Left ventricle myocardium inferior (tissue), 1 donor: ENCODE data around the gene NHLH1. TPM values are rescaled to one million over a fixed set of nuclear protein-coding genes. Genes with fewer than 3 reads are reported as not detected.
"Not testable (repeated sequence)": the region's sequence is repeated elsewhere in the genome, so short reads cannot be mapped to it uniquely, and the experiment has no call there.

Source experiments
- DNase-seq: peaks from one replicate; pipeline ENCODE4 v3.0.0-alpha.2; 2020
- H3K27ac ChIP-seq: fragments of 200-600 bp; replicated peaks from 2 replicates; pipeline ENCODE4 v1.8.0; 2021
- H3K27me3 ChIP-seq: fragments of 200-600 bp; 2 replicates; pipeline ENCODE4 v1.8.0; 2021; ENCODE audit warnings: low read depth
- H3K36me3 ChIP-seq: fragments of 200-600 bp; 2 replicates; pipeline ENCODE4 v1.8.0; 2021
- H3K4me1 ChIP-seq: fragments of 200-600 bp; 2 replicates; pipeline ENCODE4 v1.8.0; 2021
- H3K4me3 ChIP-seq: fragments of 200-600 bp; 2 replicates; pipeline ENCODE4 v1.8.0; 2021; ENCODE audit warnings: mild to moderate bottlenecking, moderate library complexity
- H3K9me3 ChIP-seq: fragments of 200-600 bp; replicated peaks from 2 replicates; pipeline ENCODE4 v1.8.0; 2021
- CTCF ChIP-seq: fragments of 200-600 bp; IDR thresholded peaks from 2 replicates; pipeline ENCODE4 v1.8.0; 2021; ENCODE audit warnings: antibody characterized with exemption, mild to moderate bottlenecking, borderline replicate concordance
- intact Hi-C: fragments of 100-400 bp; cut with micrococcal nuclease; formaldehyde crosslinking; loops from one replicate; pipeline ENCODE4 v1.11.0; 2022
- total RNA-seq: library from RNA; stranded (reverse); fragmentation: NEBNext Ultra II Directional; extraction: Animal tissue kit (Norgen Biotek cat#: 25700); gene quantifications from one replicate; pipeline ENCODE4 v1.2.1, GENCODE V29; 2021
- donor health status: DM: no; HTN: yes; CAD: no; lungs with severe emphysema.

The NHLH1 gene
- total RNA-seq, 1 donor from 2014 or later, result not detected

- H3K4me3 ChIP-seq, result no peak overlapping the region
- no peaks in the 10 kb centered on the region for H3K36me3 ChIP-seq
- H3K27ac ChIP-seq, result no peak overlapping the region
- no peak for TF ChIP-seq CTCF
- intact Hi-C loops, result no loop called here
- peaks cover 20% of the 10 kb centered on the region for H3K4me1 ChIP-seq
- H3K9me3 ChIP-seq, result no peaks in the 10 kb centered on the region
- no peak for DNase-seq
- H3K27me3 ChIP-seq, result peaks cover 11% of the 10 kb centered on the region
Measured at GRCh38 chr1:160377585-160378206, 10.8 kb downstream of the NHLH1 start.

GRCh38 chr1:160384812-160385211 is 17.9 kb downstream of the NHLH1 start:
- H3K4me3 ChIP-seq, H3K27ac ChIP-seq, DNase-seq, H3K4me1 ChIP-seq, H3K9me3 ChIP-seq, H3K27me3 ChIP-seq, intact Hi-C loops, H3K36me3 ChIP-seq: not testable (repeated sequence)

GRCh38 chr1:160388406-160388805 is 21.5 kb downstream of the NHLH1 start:
- H3K27ac ChIP-seq, intact Hi-C loops, DNase-seq, H3K4me3 ChIP-seq, H3K36me3 ChIP-seq, H3K4me1 ChIP-seq, H3K9me3 ChIP-seq: not testable (repeated sequence)
- peaks cover 15% of the 10 kb centered on the region for H3K27me3 ChIP-seq

GRCh38 chr1:160394673-160395072 is 27.8 kb downstream of the NHLH1 start:
- H3K9me3 ChIP-seq, result no peaks in the 10 kb centered on the region
- H3K27me3 ChIP-seq, result peaks cover 27% of the 10 kb centered on the region
- peaks cover 2% of the 10 kb centered on the region for H3K4me1 ChIP-seq
- no peak overlapping the region for H3K27ac ChIP-seq
- DNase-seq, result no peak
- intact Hi-C loops, result no loop called here
- H3K4me3 ChIP-seq, result no peak overlapping the region
- no peak for TF ChIP-seq CTCF
- no peaks in the 10 kb centered on the region for H3K36me3 ChIP-seq

GRCh38 chr1:160397651-160398050 is 30.8 kb downstream of the NHLH1 start:
- intact Hi-C loops, result no loop called here
- Histone ChIP-seq H3K4me3 (no peak overlapping the region), H3K27ac (no peak overlapping the region), H3K36me3 (no peaks in the 10 kb centered on the region), H3K9me3 (no peaks in the 10 kb centered on the region), H3K4me1 (peaks cover 32% of the 10 kb centered on the region), H3K27me3 (peaks cover 24% of the 10 kb centered on the region)
- no peak for DNase-seq
- no peak for TF ChIP-seq CTCF

GRCh38 chr1:160398823-160399222 is 32.0 kb downstream of the NHLH1 start:
- no peak for TF ChIP-seq CTCF

More at GRCh38 chr1:160398823-160399222, 32.0 kb downstream of the NHLH1 start:
- Histone ChIP-seq H3K4me1 (peaks cover 43% of the 10 kb centered on the region), H3K36me3 (no peaks in the 10 kb centered on the region), H3K4me3 (no peak overlapping the region), H3K27me3 (peaks cover 15% of the 10 kb centered on the region), H3K27ac (no peak overlapping the region), H3K9me3 (no peaks in the 10 kb centered on the region)
- intact Hi-C loops, result no loop called here
- DNase-seq, result no peak
